NT2/D1 (cell line): ENCODE measurements around the gene TEX48.

ENCODE experiments used
- DNase-seq: peaks from one replicate; pipeline ENCODE4 v3.0.0-alpha.2; 2011; ENCODE audit warnings: low read depth, low spot score
- H3K27me3 ChIP-seq: 2 replicates; pipeline ENCODE4 v1.6.0; 2011; ENCODE audit warnings: mild to moderate bottlenecking; ENCODE audit not compliant: insufficient read length, insufficient read depth
- H3K36me3 ChIP-seq: 2 replicates; pipeline ENCODE4 v1.6.1; 2011; ENCODE audit warnings: mild to moderate bottlenecking, low read length, mixed read lengths; ENCODE audit not compliant: insufficient read depth, insufficient read length
- H3K4me1 ChIP-seq: 2 replicates; pipeline ENCODE4 v1.5.1; 2011; ENCODE audit not compliant: insufficient read depth, insufficient read length
- H3K4me3 ChIP-seq: 2 replicates; pipeline ENCODE4 v1.5.1; 2011; ENCODE audit warnings: low read depth; ENCODE audit not compliant: insufficient read length
- H3K9ac ChIP-seq: 2 replicates; pipeline ENCODE4 v1.6.0; 2011; ENCODE audit warnings: low read depth; ENCODE audit not compliant: insufficient read length
- H3K9me3 ChIP-seq: 2 replicates; pipeline ENCODE4 v1.5.1; 2011; ENCODE audit warnings: mild to moderate bottlenecking, low read length; ENCODE audit not compliant: insufficient read depth
- SUZ12 ChIP-seq: IDR thresholded peaks from 2 replicates; pipeline ENCODE4 v1.6.1; 2011; ENCODE audit not compliant: insufficient read length, insufficient read depth; ENCODE audit errors: extremely low read depth
- YY1 ChIP-seq: IDR thresholded peaks from 2 replicates; pipeline ENCODE4 v1.6.1; 2011; ENCODE audit not compliant: insufficient read length, insufficient read depth
- ZNF274 ChIP-seq: IDR thresholded peaks from 2 replicates; pipeline ENCODE4 v1.6.1; 2011; ENCODE audit warnings: mild to moderate bottlenecking, low read depth, low read length

The TEX48 gene

GRCh38 chr9:114706711-114707110 lies 24.7 kb upstream of the TEX48 start:
- no peaks in the 10 kb centered on the region for H3K27me3 ChIP-seq
- H3K9ac ChIP-seq = no peak overlapping the region
- no peak overlapping the region for H3K4me3 ChIP-seq
- H3K36me3 ChIP-seq = no peaks in the 10 kb centered on the region
- no peak for TF ChIP-seq ZNF274
- TF ChIP-seq YY1 = no peak
- no peak for TF ChIP-seq SUZ12
- no peak for DNase-seq
- H3K9me3 ChIP-seq = no peaks in the 10 kb centered on the region
- no peaks in the 10 kb centered on the region for H3K4me1 ChIP-seq

- H3K4me3 ChIP-seq = no peak overlapping the region
- H3K9me3 ChIP-seq = peaks cover 7% of the 10 kb centered on the region; the same call in 1 of the 2 replicates
- no peaks in the 10 kb centered on the region for H3K27me3 ChIP-seq
- no peak overlapping the region for H3K9ac ChIP-seq
- no peak for DNase-seq
- no peaks in the 10 kb centered on the region for H3K4me1 ChIP-seq
- no peaks in the 10 kb centered on the region for H3K36me3 ChIP-seq
- no peak for TF ChIP-seq ZNF274
- TF ChIP-seq YY1 = no peak
- TF ChIP-seq SUZ12 = no peak
These were observed 20.0 kb upstream of the TEX48 start for GRCh38 chr9:114701988-114702387.

- H3K9me3 ChIP-seq = peaks cover 7% of the 10 kb centered on the region; the same call in 1 of the 2 replicates
- no peaks in the 10 kb centered on the region for H3K4me1 ChIP-seq
- no peak overlapping the region for H3K4me3 ChIP-seq
- TF ChIP-seq ZNF274 = no peak
- no peak for TF ChIP-seq SUZ12
- no peak for TF ChIP-seq YY1
- DNase-seq = no peak
- H3K36me3 ChIP-seq = no peaks in the 10 kb centered on the region
- no peaks in the 10 kb centered on the region for H3K27me3 ChIP-seq
- H3K9ac ChIP-seq = no peak overlapping the region
These were observed 16.0 kb upstream of the TEX48 start for GRCh38 chr9:114697951-114698351.

GRCh38 chr9:114696814-114697544 lies 15.0 kb upstream of the TEX48 start:
- no peak for TF ChIP-seq YY1
- TF ChIP-seq ZNF274 = no peak
- no peak for TF ChIP-seq SUZ12
- H3K9ac ChIP-seq = no peak overlapping the region
- H3K4me3 ChIP-seq = no peak overlapping the region
- no peak for DNase-seq
- no peaks in the 10 kb centered on the region for H3K36me3 ChIP-seq
- no peaks in the 10 kb centered on the region for H3K4me1 ChIP-seq
- H3K9me3 ChIP-seq = peaks cover 7% of the 10 kb centered on the region; the same call in 1 of the 2 replicates
- H3K27me3 ChIP-seq = no peaks in the 10 kb centered on the region

GRCh38 chr9:114695948-114696347 lies 14.0 kb upstream of the TEX48 start:
- DNase-seq = no peak
- H3K4me1 ChIP-seq = no peaks in the 10 kb centered on the region
- H3K9ac ChIP-seq = no peak overlapping the region
- no peak overlapping the region for H3K4me3 ChIP-seq
- no peaks in the 10 kb centered on the region for H3K36me3 ChIP-seq
- TF ChIP-seq YY1 = no peak
- H3K9me3 ChIP-seq = peaks cover 7% of the 10 kb centered on the region; the same call in 1 of the 2 replicates
- no peaks in the 10 kb centered on the region for H3K27me3 ChIP-seq

GRCh38 chr9:114694719-114695269 lies 12.8 kb upstream of the TEX48 start:
- Histone ChIP-seq H3K27me3 (no peaks in the 10 kb centered on the region), H3K36me3 (no peaks in the 10 kb centered on the region)

GRCh38 chr9:114694146-114694545 lies 12.2 kb upstream of the TEX48 start:
- TF ChIP-seq ZNF274 = no peak
- no peak for TF ChIP-seq SUZ12
- no peak for TF ChIP-seq YY1
- Histone ChIP-seq H3K27me3 (no peaks in the 10 kb centered on the region), H3K4me1 (no peaks in the 10 kb centered on the region), H3K9me3 (no peaks in the 10 kb centered on the region), H3K9ac (no peak overlapping the region), H3K4me3 (no peak overlapping the region), H3K36me3 (no peaks in the 10 kb centered on the region)
- no peak for DNase-seq

More at GRCh38 chr9:114694719-114695269, 12.8 kb upstream of the TEX48 start:
- Histone ChIP-seq H3K9me3 (peaks cover under 1% of the 10 kb centered on the region; the same call in 1 of the 2 replicates), H3K4me3 (no peak overlapping the region), H3K9ac (no peak overlapping the region), H3K4me1 (no peaks in the 10 kb centered on the region)
- TF ChIP-seq ZNF274 (no peak), YY1 (no peak), SUZ12 (no peak)
- no peak for DNase-seq
